Colonic mucosa (tissue), 4 donors: ENCODE data around the gene ITGB3BP. TPM values are rescaled to one million over a fixed set of nuclear protein-coding genes. Genes with fewer than 3 reads are reported as not detected.

Experiments used
- DNase-seq: peaks from one replicate; pipeline ENCODE4 v3.0.0-alpha.2; 2020
- H3K27ac ChIP-seq: fragments of 200-600 bp; one replicate; pipeline ENCODE4 v1.8.0; 2021
- H3K27me3 ChIP-seq: fragments of 200-600 bp; one replicate; pipeline ENCODE4 v1.8.0; 2021
- H3K36me3 ChIP-seq: fragments of 200-600 bp; one replicate; pipeline ENCODE4 v1.8.0; 2021
- H3K4me1 ChIP-seq: fragments of 200-600 bp; one replicate; pipeline ENCODE4 v1.8.0; 2021; ENCODE audit warnings: mild to moderate bottlenecking
- H3K4me3 ChIP-seq: fragments of 200-600 bp; one replicate; pipeline ENCODE4 v1.8.0; 2021
- H3K9ac ChIP-seq, 2 donors: one replicate each; pipeline ENCODE4 v1.7.0; 2013; ENCODE audit warnings: control low read depth in 2 of 2, low read depth in 2 of 2, low read length in 2 of 2
- H3K9me3 ChIP-seq: fragments of 200-600 bp; one replicate; pipeline ENCODE4 v1.8.0; 2021
- CTCF ChIP-seq: fragments of 200-600 bp; IDR thresholded peaks from one replicate; pipeline ENCODE4 v1.8.0; 2022; ENCODE audit warnings: antibody characterized with exemption, mild to moderate bottlenecking
- intact Hi-C: fragments of 100-400 bp; cut with DNase I; formaldehyde crosslinking; loops from one replicate; pipeline ENCODE4 v1.14.1; 2022
- total RNA-seq, 2 donors: library from RNA; stranded (reverse); fragmentation: NEBNext Ultra II Directional in 1 of 2; extraction: Animal tissue kit (Norgen Biotek cat#: 25700) in 1 of 2; gene quantifications; one replicate each; pipeline ENCODE4 v1.2.1, GENCODE V29; 2021
- donor health status: healthy.
- donor health status: DM: no; HTN: no; CAD: no.
- donor health status: DM: no; HTN: no; CAD: no.

Gene ITGB3BP
- total RNA-seq, 2 donors from 2014 or later, result 14.5 to 19.7 TPM

- Histone ChIP-seq H3K4me1 (no peaks in the 10 kb centered on the region), H3K36me3 (no peaks in the 10 kb centered on the region), H3K4me3 (no peak overlapping the region), H3K9me3 (no peaks in the 10 kb centered on the region), H3K27ac (no peak overlapping the region), H3K27me3 (no peaks in the 10 kb centered on the region), H3K9ac (no peak overlapping the region)
- intact Hi-C loops, result no loop called here
- TF ChIP-seq CTCF, result no peak
- no peak for DNase-seq
These were observed 69.8 kb downstream of the ITGB3BP start for GRCh38 chr1:63453232-63453631.

- Histone ChIP-seq H3K4me3 (no peak overlapping the region), H3K9me3 (no peaks in the 10 kb centered on the region), H3K36me3 (no peaks in the 10 kb centered on the region), H3K4me1 (no peaks in the 10 kb centered on the region), H3K27ac (no peak overlapping the region), H3K9ac (no peak overlapping the region), H3K27me3 (no peaks in the 10 kb centered on the region)
- DNase-seq, result no peak
- TF ChIP-seq CTCF, result no peak
- intact Hi-C loops, result no loop called here
These were observed 72.6 kb downstream of the ITGB3BP start for GRCh38 chr1:63450416-63450815.

- Histone ChIP-seq H3K36me3 (no peaks in the 10 kb centered on the region), H3K27ac (no peak overlapping the region), H3K4me3 (no peak overlapping the region), H3K9ac (no peak overlapping the region), H3K4me1 (no peaks in the 10 kb centered on the region), H3K9me3 (no peaks in the 10 kb centered on the region), H3K27me3 (no peaks in the 10 kb centered on the region)
- intact Hi-C loops, result no loop called here
- TF ChIP-seq CTCF, result no peak
- no peak for DNase-seq
These were observed 74.2 kb downstream of the ITGB3BP start for GRCh38 chr1:63448731-63449246.

GRCh38 chr1:63442141-63442475 is 80.9 kb downstream of the ITGB3BP start:
- no peak for DNase-seq
- H3K4me3 ChIP-seq, result no peak overlapping the region
- H3K4me1 ChIP-seq, result no peaks in the 10 kb centered on the region
- no peak overlapping the region for H3K9ac ChIP-seq
- no peaks in the 10 kb centered on the region for H3K36me3 ChIP-seq
- H3K27me3 ChIP-seq, result no peaks in the 10 kb centered on the region
- no peak for TF ChIP-seq CTCF
- intact Hi-C loops, result loop anchor here (5.0 kb wide), 1 partner anchor 125 kb away; no protein-coding TSS in a partner anchor
- H3K9me3 ChIP-seq, result no peaks in the 10 kb centered on the region
- no peak overlapping the region for H3K27ac ChIP-seq

GRCh38 chr1:63435161-63435560 is 87.9 kb downstream of the ITGB3BP start:
- Histone ChIP-seq H3K27ac (no peak overlapping the region), H3K4me1 (no peaks in the 10 kb centered on the region), H3K27me3 (no peaks in the 10 kb centered on the region), H3K36me3 (no peaks in the 10 kb centered on the region), H3K9ac (no peak overlapping the region), H3K9me3 (no peaks in the 10 kb centered on the region), H3K4me3 (no peak overlapping the region)
- no peak for DNase-seq
- intact Hi-C loops, result no loop called here
- no peak for TF ChIP-seq CTCF

- intact Hi-C loops, result no loop called here
- no peaks in the 10 kb centered on the region for H3K9me3 ChIP-seq
- H3K9ac ChIP-seq, result no peak overlapping the region
- H3K36me3 ChIP-seq, result no peaks in the 10 kb centered on the region
- H3K27ac ChIP-seq, result no peak overlapping the region
- no peak for TF ChIP-seq CTCF
- H3K4me3 ChIP-seq, result no peak overlapping the region
- H3K4me1 ChIP-seq, result no peaks in the 10 kb centered on the region
- no peak for DNase-seq
- no peaks in the 10 kb centered on the region for H3K27me3 ChIP-seq
These were observed 93.7 kb downstream of the ITGB3BP start for GRCh38 chr1:63429281-63429680.
